NB4 (cell line): ENCODE results near the gene SLC12A1.

Source experiments
- POLR2A ChIP-seq: IDR thresholded peaks from 2 replicates; pipeline ENCODE4 v1.6.1; 2011; ENCODE audit warnings: mild to moderate bottlenecking; ENCODE audit not compliant: insufficient read length; ENCODE audit errors: extremely low read depth
- TF ChIP-seq, protein P1 (sequence below): IDR thresholded peaks from one replicate; pipeline ENCODE4 v1.5.1; 2012; ENCODE audit warnings: low read depth, low read length
- TF ChIP-seq, protein P2 (sequence below): IDR thresholded peaks from 2 replicates; pipeline ENCODE4 v1.6.1; 2011; ENCODE audit warnings: low read depth, low read length

DNA sequence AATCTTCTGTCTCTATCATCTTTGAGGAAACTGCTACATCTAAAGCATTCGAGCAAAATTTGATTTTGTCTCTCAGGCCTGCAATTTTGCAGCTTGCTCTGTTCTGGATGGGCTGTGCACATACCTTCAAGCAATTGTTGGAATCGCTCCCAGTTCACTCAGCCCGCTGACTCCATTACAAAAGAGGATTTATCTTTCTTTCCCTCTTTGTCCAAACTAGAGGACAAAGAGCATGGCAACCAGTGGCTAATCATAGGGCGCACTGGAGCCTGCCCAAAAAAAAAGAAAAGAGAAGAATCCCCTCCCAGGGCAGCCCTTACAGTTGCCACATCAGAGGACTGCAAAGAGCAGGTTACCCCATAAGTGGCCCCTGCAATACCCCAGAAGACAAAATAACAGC lies 76.1 kb downstream of the SLC12A1 start:
- TF ChIP-seq, protein P1, sequence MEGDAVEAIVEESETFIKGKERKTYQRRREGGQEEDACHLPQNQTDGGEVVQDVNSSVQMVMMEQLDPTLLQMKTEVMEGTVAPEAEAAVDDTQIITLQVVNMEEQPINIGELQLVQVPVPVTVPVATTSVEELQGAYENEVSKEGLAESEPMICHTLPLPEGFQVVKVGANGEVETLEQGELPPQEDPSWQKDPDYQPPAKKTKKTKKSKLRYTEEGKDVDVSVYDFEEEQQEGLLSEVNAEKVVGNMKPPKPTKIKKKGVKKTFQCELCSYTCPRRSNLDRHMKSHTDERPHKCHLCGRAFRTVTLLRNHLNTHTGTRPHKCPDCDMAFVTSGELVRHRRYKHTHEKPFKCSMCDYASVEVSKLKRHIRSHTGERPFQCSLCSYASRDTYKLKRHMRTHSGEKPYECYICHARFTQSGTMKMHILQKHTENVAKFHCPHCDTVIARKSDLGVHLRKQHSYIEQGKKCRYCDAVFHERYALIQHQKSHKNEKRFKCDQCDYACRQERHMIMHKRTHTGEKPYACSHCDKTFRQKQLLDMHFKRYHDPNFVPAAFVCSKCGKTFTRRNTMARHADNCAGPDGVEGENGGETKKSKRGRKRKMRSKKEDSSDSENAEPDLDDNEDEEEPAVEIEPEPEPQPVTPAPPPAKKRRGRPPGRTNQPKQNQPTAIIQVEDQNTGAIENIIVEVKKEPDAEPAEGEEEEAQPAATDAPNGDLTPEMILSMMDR: no peak
- no peak for TF ChIP-seq POLR2A
- TF ChIP-seq, protein P2, sequence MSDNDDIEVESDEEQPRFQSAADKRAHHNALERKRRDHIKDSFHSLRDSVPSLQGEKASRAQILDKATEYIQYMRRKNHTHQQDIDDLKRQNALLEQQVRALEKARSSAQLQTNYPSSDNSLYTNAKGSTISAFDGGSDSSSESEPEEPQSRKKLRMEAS: no peak
